HG02678 (cell line): ENCODE data around the gene COL5A2.

Experiments
- ATAC-seq: cut with Tn5 transposase; IDR thresholded peaks from one replicate; pipeline ENCODE4 v1.9.1; 2021; ENCODE audit warnings: mild to moderate bottlenecking, moderate library complexity; ENCODE audit not compliant: unreplicated experiment

Gene COL5A2

DNA sequence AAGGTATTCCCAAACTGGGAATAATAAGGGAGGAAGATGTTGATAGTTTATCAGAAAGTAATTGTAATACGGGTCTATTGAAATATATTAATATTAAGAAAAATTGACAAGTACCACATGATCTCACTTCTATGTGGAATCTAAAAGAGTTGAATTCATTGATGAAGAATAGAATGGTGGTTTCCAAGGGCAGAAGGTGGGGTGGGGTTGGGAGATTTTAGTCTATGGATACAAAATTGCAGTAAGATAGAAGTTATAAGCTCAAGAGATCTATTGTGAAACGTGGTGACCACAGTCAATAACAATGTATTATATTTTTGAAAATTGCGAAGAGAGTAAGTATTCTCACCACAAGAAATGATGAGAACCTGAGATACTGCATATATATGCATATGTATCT is 166.5 kb downstream of the COL5A2 start:
- no peak for ATAC-seq

- no peak for ATAC-seq
Measured at GRCh38 chr2:189012351-189012750, 167.2 kb downstream of the COL5A2 start.

DNA sequence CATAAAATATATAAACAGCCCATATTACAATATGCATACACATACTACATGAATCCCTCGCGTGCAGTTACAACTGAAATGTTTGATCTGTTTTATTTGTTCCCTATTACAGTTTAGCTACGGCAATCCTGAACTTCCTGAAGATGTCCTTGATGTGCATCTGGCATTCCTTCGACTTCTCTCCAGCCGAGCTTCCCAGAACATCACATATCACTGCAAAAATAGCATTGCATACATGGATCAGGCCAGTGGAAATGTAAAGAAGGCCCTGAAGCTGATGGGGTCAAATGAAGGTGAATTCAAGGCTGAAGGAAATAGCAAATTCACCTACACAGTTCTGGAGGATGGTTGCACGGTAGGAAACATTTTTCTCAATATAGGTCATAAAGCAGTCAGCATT is 169.0 kb downstream of the COL5A2 start:
- ATAC-seq, result no peak

GRCh38 chr2:189008555-189009262 is 170.9 kb downstream of the COL5A2 start:
- no peak for ATAC-seq

DNA sequence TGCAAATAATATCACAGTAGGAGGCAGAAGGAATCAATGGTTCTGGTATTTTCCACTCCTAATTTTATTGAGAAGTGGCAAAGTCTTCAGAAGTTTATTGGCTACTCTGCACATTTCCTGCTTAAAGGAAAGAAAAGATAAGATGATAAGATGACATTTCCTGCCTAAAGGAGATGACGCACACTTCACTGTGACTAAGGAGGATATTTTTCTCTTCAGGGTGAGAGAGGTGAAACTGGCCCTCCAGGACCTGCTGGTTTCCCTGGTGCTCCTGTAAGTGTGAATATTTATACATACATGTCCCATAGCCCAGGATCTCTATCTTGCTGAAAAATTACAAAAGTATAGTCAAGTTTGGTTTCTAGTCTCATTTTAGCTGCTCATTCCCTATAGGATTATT is 177.5 kb downstream of the COL5A2 start:
- no peak for ATAC-seq

- no peak for ATAC-seq
Measured at GRCh38 chr2:189000221-189000620, 179.3 kb downstream of the COL5A2 start.

- ATAC-seq, result no peak
Measured at GRCh38 chr2:188997263-188997662, 182.3 kb downstream of the COL5A2 start.

DNA sequence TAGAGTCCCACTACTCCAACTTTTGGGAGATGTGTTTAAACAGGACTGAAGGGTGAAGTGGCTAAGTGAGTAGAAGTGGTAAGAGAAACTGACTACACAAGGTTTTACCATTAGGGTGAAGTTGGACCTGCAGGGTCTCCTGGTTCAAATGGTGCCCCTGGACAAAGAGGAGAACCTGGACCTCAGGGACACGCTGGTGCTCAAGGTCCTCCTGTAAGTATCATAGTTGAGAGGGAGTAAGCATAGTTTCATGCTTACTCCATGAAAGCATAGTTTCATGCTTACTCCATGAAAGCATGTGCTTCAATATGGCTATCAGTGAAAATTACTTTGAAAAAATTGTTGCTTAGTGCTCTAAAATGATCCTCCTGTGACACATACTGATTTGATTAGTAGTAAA is 186.3 kb downstream of the COL5A2 start:
- no peak for ATAC-seq

DNA sequence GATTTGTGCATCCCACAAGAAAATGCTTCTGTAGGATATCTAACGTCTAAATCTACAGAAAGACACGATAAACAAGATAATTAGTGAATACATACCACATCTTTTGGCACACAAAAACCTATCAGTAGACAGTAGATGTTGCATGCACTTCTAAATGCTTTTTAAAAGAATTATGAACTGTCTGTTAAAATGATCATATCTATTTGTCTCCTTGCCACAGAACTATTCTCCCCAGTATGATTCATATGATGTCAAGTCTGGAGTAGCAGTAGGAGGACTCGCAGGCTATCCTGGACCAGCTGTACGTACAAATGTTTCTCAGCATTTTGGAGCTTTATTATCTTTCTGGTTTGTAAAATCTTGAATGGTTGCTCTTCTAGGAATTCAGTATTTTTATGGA is 192.7 kb downstream of the COL5A2 start:
- ATAC-seq, result no peak

- no peak for ATAC-seq
Measured at GRCh38 chr2:188984680-188985079, 194.9 kb downstream of the COL5A2 start.

GRCh38 chr2:188984065-188984491 is 195.5 kb downstream of the COL5A2 start:
- ATAC-seq, result no peak

DNA sequence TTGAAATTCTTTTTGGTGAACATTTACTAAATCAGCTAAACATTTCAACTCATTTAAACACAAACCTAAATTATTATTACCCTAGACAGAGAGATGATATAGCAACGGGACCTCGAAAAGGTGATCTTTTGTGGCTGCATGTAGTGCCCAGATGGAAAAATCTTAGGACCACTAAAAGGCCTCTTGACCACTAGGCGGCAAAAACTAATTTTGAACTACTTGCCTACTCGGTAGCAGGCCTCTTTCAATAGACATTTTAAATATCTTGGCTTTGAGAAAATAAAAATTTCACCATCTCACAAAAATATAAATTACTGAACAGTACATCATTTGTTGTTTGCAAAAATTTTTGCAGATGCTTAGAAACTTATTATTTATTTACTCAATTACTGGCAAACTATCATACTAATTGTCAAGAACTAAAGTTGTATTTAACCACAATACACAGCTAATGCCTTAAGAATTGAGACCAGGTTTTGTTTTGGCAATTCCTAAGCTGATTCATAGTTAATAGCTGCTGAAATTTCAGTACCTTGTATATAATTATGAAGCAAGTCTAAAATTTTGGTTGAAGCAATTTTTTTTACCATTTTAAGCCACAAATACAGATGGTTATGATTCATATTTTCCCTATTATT is 196.0 kb downstream of the COL5A2 start:
- no peak for ATAC-seq
